G401 (cell line): Measurements from ENCODE around the gene PLEKHN1. TPM values are rescaled to one million over a fixed set of nuclear protein-coding genes. Genes with fewer than 3 reads are reported as not detected.
"Not testable (repeated sequence)": the region's sequence is repeated elsewhere in the genome, so short reads cannot be mapped to it uniquely, and the experiment has no call there.

ENCODE experiments used
- DNase-seq: peaks from one replicate; pipeline ENCODE4 v3.0.0-alpha.2; 2015; ENCODE audit warnings: low spot score
- in situ Hi-C: cut with HindIII; loops from 2 replicates; pipeline ENCODE4 v1.10.0; 2016; ENCODE audit warnings: low sequenced_read_pairs, mixed read lengths
- total RNA-seq: library from RNA; depleted of rRNA; stranded (reverse); fragments of >200 nt; shearing (Covaris generic); gene quantifications from 2 replicates; pipeline ENCODE4 v1.2.3, GENCODE V29; 2014

Gene PLEKHN1
- total RNA-seq, 1 experiment from 2014 or later, result 5.5 TPM

DNA sequence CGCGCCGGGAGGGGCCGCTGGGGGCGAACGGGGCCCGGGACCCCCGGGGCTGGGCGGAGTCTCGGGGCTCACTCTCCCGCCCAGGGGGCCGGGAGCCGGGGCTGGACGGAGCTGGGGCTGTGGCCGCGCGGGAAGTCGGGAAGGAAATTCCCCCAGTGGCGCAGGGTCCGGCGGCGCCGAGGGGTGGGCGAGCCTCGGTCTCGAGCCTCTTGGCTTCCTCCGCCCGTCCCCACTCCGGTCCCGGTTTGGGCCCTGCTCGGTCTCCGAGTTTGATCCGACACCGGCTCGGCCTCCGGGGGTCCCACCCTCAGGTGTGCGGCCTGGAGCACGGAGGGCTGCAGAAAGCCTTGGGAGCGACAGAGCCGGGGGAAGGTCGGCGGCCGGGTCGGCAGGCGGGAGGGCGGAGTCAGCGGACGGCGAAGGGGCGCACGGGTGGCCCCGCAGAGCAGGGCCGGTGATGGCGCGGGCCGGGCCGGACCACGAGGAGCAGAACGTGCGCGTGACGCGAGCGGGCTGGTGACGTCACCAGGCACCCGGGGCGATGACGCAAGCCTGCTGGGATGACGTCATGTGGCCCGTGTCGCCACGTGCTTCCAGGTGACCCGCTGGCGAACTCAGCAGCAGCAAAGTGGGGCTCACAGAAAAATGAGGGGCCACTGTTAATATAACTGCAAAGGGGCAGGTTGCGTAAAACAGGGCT, 34.2 kb downstream of the PLEKHN1 start:
- in situ Hi-C loops, result no loop called here
- peak; percentile 32 for DNase-seq

DNA sequence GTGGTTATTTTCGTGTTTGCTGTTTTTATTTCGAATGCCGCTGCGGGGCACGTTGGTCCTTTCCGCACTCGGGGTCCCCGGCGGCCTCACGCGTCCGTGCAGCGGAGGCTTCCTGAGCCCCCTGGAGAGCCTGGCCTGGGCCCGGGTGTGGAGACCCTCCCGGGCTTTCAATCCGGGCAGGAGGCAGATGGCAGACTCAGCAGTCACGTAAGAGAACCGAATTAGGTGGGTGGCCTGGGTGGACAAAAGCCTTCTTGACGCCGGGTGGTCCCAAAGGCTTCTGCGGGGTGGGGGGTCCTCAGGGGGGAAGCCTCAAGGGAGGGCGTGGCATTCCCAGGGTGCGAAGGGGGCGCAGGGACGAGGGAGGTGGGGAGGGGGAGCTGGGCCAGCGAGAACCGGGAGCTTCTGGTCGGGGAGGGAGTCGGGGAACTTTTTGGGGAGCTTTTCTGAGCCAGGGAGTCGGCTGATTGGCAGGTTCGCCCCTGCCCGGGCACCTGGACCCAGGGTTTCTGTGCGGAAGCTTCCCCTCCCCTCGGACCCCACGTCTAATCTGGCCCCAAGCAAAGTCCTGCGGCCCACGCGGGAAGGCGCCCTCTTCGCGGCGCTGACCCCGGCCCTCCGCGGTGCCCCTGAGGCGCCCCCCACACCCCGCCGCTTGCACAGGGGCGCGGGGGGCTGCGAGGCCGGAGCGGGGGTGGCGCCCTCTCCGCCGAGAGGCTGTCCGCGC, 34.9 kb downstream of the PLEKHN1 start:
- in situ Hi-C loops, result no loop called here
- no peak for DNase-seq

DNA sequence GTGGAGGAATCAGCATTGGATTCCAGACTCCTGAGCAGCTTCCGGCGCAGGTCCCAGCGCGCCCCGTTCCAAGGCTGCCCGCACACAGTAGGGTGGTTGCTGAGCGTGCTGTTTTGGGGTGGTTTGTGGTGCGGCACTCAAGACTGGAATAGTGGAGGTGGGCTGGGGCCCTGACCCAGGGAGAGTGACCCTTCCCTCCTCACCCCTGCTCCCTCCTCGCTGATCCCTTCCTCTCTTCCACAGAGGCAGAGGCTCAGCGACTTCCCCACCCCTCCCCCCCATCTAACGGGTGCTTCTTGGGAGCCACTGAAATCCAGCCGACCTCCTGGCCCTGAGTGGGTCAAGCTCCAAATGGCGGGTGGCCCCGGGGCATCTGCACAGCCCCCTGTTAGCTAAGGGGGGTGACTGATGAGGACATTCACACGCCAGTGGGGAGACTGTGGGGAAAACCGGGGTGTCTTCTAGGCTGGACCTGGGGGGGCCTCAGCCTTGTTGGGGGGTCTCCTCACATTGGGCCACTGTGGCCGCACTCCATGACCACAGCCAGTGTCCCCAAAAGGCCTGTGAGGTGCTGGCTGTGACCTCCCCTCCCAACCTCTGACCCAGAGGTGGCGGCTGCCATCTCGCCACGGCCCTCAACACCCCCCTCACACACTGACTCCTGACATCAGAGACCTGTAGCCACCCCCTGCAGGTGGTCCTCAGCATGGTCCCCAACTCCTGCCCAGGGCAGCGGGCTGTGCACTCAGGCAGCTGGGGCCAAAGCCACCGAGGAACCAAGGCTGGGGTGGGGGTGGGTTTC, 37.5 kb downstream of the PLEKHN1 start:
- DNase-seq, result no peak
- in situ Hi-C loops, result no loop called here

DNA sequence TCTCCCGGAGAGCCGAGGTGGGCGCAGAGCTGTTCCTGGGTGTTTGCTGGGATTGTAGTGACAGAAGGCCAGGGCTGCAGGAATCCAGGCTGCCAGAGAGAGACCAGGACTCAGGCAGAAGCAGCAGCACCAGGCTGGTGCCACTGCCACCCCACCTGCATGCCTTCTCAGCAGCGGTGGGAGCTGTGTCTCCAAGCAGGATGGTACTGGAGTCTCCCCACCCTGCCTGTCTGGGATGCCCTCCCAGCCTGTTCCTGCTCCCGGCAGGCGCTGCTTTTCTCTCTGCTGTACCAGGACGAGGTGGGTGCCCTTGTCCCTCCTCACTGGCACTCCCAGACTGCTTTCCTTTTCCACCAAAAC, 38.1 kb downstream of the PLEKHN1 start:
- in situ Hi-C loops, result no loop called here
- DNase-seq, result no peak

DNA sequence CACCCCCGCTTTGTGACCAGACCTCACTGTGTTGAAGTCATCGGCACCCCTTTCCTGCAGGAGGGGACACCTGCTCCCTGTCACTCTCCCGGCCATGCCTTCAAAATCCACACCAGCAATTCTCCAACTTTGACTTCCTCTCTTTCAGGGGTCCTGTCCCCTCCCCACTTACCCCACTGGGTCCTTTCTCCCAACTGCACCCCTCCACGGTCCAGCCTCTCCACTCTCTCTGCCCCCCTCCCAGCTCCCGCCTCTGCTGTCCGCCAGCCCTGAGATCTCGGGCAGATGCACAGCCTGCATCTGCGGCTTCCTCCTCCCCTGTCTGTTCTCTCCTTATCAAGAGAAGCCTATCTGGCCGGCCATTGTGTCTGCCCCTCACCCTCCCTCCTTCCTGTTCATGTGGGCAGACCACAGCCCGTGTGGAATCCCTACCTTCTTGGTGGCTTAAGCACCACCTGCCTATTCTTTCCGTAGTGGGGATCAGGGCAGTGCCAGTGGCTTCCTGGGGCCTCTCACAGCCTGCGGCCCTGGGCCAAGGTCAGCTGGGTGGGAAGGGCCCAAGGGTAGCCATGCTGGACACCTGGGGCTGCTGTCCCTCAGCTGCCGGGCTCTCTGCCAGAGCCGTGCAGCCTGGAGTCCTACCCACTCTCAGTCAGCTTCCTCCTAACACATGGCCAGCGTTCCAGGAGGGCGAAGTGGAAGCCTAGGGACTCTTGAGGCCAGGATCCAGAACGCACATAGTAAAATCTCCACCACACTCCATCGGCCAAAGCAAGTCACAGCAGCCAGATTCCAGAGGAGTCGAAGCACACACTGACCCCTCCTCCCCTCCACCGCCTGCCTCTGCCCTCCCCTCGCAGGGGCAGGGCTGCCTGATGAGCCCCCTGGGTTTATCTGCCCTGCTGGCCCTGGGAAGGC, 38.8 kb downstream of the PLEKHN1 start:
- no peak for DNase-seq

DNA sequence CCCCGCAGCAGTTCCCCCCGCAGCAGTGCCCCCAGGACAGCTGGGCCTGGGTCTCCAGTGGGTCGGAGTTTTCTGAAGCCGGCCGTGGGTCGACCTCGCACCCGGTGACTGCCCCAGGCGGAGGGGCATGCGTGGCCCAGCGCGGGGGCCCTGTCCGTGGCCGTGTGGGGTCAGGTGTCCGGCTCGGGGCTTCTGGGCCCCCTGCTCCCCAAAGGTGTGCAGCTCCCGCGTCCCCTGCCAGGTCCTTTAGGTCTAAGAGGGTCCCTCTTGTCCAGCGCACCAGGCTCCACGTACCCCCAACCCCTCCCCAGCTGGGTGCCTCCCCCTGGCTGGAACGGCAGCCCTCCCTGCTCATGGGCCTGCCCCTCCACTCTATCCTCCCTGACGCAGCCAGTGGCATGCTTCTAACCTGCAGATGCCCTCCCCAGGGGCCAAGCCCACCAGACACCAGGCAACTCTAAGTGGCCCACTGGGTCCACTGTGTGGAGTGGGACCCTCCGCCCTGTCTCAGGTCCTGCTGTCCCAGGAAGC, 39.6 kb downstream of the PLEKHN1 start:
- DNase-seq, result no peak
- in situ Hi-C loops, result no loop called here

More for the DNA sequence above, 38.8 kb downstream of the PLEKHN1 start:
- in situ Hi-C loops, result no loop called here

GRCh38 chr1:1006305-1007159, 40.2 kb downstream of the PLEKHN1 start:
- DNase-seq, result no peak
- in situ Hi-C loops, result no loop called here

GRCh38 chr1:1010131-1010530, 43.8 kb downstream of the PLEKHN1 start:
- DNase-seq, in situ Hi-C loops: not testable (repeated sequence)

DNA sequence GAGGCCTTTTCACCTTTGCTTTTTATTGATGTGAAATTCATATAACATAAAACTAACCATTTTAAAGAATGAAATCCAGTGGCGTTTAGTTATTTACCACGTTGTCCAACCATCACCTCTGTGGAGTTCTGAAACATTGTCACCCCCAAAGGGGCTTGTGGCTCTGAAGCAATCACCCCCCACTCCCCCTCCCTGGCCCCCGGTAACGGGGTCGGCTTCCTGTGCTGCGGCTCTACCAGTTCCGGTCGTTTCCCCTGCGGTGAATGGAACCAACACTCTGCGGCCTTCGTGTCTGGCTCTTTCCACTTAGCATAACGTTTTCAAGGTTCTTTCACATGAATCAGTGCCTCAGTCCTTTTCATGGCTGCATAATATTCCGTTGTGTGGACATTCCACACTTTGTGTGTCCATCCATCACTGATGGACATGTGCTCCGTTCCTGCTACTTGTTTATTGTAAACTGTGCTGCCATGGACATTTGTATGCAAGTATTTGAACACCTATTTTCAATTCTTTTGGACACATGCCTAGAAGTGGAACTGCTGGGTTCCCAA, 45.2 kb downstream of the PLEKHN1 start:
- in situ Hi-C loops, result no loop called here
- no peak for DNase-seq

GRCh38 chr1:1012736-1013104, 46.4 kb downstream of the PLEKHN1 start:
- DNase-seq, in situ Hi-C loops: not testable (repeated sequence)

DNA sequence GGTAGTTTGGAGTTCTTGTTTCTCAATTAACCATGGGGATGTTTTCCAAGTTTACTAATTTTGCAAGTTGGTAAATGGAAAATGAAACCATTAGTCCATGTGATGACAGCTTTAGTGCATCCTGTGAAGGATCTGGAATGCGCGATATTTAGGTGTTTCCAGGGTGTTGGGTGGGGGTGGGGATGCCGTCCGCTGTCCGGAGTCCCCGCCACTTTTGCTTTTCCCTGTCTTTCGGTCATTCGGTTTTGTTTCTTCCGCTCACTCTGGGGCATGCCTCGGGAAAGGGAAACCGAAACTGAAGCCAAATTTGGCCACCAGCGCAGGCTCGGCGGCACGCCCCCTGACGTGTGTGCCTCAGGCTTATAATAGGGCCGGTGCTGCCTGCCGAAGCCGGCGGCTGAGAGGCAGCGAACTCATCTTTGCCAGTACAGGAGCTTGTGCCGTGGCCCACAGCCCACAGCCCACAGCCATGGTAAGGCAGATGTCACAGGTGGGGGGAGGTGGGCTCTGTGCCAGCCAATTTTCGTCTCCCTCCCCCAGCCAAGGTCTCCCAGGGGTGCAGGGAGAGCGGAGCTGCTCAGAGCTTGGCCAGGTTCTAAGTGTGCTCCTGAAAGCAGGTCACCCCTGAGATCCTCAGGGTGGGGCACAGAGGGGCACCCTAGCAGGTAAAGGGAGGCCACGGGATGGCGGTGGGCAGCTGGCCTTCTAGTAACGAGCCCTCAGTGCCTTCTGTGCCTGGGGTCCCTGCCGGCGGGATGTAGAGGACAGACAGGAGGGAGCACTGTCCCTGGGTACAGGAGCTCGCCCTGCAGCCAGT, 47.0 kb downstream of the PLEKHN1 start, which contains the start of gene ISG15:
TSS of gene ISG15 (plus strand) at position 393 of the 817 bp plus-strand sequence. CDS start at position 470, 77 bp downstream.
- peak; percentile 57 for DNase-seq
- in situ Hi-C loops, result no loop called here

DNA sequence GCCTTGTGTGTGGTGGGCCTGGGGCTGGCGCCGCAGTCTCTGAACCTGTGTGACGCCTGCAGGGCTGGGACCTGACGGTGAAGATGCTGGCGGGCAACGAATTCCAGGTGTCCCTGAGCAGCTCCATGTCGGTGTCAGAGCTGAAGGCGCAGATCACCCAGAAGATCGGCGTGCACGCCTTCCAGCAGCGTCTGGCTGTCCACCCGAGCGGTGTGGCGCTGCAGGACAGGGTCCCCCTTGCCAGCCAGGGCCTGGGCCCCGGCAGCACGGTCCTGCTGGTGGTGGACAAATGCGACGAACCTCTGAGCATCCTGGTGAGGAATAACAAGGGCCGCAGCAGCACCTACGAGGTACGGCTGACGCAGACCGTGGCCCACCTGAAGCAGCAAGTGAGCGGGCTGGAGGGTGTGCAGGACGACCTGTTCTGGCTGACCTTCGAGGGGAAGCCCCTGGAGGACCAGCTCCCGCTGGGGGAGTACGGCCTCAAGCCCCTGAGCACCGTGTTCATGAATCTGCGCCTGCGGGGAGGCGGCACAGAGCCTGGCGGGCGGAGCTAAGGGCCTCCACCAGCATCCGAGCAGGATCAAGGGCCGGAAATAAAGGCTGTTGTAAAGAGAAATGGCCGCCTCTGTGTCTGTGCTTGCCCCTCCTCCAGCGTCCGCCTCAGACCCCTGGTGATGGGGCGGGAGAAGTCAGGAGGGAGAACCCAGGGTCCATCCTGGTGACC, 47.8 kb downstream of the PLEKHN1 start:
- in situ Hi-C loops, result no loop called here
- no peak for DNase-seq

GRCh38 chr1:1014799-1015681, 48.8 kb downstream of the PLEKHN1 start:
- in situ Hi-C loops, result no loop called here
- no peak for DNase-seq

DNA sequence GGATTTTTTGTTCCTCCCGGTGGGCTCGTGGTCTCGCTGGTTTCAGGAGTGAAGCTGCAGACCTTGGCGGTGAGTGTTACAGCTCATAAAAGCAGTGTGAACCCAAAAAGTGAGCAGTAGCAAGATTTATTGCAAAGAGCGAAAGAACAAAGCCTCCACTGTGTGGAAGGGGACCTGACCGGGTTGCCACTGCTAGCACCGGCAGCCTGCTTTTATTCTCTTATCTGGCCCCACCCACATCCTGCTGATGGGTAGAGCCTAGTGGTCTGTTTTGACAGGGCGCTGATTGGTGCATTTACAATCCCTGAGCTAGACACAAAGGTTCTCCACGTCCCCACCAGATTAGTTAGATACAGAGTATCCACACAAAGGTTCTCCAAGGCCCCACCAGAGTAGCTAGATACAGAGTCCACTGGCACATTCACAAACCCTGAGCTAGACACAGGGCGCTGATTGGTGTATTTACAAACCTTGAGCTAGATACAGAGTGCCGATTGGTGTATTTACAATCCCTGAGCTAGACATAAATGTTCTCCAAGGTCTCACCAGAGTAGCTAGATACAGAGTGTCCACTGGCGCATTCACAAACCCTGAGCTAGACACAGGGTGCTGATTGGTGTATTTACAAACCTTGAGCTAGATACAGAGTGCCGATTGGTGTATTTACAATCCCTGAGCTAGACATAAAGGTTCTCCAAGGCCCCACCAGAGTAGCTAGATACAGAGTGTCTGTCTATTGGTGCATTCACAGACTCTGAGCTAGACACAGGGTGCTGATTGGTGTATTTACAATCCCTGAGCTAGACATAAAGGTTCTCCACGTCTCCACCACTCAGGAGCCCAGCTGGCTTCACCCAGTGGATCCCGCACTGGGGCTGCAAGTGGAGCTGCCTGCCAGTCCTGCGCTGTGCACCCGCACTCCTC, 51.4 kb downstream of the PLEKHN1 start:
- in situ Hi-C loops, DNase-seq: not testable (repeated sequence)
